ENCODE data around the gene USP53.
"Not testable (repeated sequence)": the region's sequence is repeated elsewhere in the genome, so short reads cannot be mapped to it uniquely, and the experiment has no call there.

Gene USP53

DNA sequence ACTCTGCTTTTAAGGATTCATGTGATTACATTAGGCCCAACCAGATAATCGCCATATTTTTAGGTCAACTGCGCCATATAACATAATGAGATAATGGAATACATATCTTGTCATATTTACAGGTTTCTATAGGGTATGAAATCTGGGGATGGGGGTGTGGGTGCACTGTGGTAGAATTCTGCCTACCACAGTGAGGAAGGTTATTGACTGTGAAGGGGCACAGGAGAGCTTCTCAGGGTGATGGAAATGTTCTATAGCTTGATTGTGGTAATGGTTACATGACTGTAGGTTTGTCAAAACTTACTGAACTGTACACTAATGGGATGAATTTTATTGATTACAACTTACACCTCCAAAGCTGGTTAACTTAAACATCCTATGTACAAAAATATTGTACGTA lies 15.9 kb downstream of the USP53 start:
- no peak for DNase-seq (ENCODE audit: low spot score)

DNA sequence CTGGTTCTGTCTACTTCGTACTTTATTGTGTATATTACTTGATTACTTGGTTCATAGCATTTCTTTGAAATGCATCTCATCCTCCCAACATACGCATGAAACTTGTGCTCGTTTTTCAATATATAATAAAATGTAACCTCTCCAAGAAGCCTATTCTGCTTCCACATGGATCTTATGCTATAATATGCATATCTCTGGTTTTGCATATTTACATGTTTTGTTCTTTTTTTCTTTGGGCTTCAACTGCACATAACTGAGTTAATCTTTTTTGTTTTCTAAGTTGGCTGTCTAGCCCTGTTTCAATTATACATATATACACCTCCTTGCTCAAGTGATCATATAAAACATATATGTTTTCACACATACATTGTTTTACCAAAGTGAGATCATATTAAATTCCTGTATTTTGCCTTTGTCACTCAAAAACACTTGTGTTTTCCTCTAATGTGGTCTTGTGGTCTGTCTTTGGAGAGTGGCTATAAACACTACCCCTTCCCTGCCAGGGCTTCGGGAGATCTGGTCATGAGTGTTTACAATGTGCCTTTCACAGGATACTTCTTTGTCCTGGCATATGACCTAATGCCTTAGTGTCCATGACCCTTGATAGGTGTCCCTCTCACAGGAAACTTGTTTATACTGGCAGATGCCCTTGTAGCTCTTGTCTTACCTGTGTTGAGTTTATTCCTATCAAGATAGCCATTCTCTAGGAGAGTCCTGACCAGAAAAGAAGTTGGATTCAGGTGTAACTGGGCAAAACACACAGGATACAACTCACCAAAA lies 17.6 kb downstream of the USP53 start:
- DNase-seq (ENCODE audit: low spot score) = no peak

DNA sequence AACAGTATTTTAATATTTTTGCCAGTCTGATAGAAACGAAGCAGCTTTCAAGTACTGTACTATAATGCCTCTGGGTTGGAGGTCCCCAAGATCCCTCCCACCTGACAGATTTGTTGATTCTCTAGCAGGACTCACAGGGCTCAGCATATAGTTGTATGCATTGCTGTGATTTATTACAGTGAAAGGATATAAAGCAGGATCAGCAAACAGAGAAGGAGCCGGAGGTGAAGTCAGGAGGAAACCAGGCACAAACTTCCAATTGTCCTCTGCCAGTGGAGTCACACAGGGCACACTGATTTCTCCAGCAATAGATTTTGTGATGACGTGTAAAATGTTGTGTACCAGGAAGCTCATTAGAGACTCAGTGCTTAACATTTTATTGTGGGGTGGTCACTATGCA lies 19.0 kb downstream of the USP53 start:
- no peak for DNase-seq (ENCODE audit: low spot score)

DNA sequence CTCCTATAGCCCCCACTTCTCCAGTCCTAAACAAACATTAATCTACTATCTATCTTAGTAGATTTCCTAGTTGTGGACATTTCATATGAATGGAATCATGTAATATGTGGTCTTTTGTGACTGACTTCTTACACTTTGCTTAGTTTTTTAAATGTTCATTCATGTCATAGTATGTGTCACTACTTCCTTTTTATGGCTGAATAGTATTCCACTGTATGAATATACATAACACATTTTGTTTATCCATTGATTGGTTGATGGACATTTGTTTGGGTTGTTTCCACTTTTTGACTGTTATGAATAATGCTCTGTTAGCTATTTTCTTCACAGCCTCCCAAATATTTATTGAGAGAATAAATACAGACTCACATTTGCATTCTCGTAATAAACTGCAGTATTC lies 19.8 kb downstream of the USP53 start:
- no peak for DNase-seq (ENCODE audit: low spot score)

DNA sequence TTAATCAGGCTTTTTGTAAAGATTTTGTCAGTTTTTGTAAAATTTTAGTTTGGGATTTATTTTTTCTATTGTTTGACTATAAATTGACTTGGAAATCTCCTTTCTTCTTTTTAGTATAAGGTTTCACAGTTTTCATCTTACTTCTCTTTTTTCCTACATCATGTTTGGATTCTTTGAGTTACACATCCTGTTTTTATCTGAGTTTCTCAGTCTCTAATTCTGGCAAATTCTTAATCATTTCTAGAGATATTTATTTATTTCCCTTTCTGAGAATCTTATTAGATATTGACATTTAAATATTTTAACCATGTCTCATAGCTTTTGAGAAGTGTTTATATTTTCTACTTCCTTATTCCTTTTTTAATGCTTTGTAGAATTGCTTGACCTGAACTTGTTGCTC lies 20.7 kb downstream of the USP53 start:
- DNase-seq (ENCODE audit: low spot score) = peak; percentile 20

DNA sequence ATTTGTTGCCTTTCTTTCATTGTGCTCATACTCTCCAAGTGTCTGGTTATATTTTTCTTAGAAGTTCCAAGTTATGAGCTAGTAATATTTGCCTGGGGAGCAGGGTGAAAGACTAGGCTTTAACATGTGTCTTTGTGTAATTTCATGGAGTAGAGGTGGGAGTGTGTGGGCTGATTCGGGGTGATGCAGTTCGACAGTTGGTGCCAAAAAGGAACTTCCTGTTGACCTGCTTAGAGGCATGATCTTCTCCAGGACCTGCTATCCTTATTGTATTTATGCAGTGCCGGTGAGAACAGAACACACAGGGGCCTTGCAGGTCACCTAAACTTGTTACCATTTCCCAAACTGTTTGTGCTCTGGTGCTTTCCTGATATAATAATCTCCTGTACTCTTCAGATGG lies 21.2 kb downstream of the USP53 start:
- no peak for DNase-seq (ENCODE audit: low spot score)

DNA sequence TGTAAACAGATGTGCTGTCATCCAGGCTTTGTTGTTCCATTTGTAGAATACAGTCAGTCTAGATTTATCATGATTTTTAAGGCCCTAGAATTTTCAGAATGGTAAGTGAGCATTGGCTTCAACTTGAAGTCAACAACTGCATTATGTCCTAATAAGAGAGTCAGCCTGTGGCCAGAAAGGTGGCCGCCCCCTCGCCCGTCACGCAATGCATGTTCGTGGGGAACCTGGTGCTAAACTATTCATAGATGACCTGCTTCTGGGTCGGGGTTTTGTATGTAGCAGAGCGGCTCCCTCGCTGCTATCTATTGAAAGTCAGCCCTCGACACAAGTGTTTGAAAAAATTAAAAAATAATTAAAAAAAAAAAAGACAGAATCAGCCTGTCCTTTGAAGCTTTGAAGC lies 24.7 kb downstream of the USP53 start:
- DNase-seq (ENCODE audit: low spot score) = no peak

DNA sequence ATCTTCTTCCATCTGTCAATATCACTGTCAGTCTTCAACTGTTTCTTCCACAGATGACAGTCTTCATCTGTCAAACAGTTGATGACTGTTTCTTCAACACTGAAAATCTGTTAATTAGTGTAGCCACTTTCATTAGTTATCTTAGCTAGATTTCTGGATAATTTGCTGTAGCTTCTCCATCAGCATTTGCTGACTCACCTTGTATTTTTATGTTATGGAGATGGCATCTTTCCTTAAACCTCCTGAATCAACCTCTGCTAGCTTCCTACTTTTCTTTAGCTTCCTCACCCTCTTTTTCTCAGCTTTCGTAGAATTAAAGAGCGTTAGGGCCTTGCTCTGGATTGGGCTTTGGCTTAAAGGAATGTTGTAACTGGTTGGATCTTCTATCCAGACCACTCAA lies 25.1 kb downstream of the USP53 start:
- DNase-seq (ENCODE audit: low spot score) = no peak

DNA sequence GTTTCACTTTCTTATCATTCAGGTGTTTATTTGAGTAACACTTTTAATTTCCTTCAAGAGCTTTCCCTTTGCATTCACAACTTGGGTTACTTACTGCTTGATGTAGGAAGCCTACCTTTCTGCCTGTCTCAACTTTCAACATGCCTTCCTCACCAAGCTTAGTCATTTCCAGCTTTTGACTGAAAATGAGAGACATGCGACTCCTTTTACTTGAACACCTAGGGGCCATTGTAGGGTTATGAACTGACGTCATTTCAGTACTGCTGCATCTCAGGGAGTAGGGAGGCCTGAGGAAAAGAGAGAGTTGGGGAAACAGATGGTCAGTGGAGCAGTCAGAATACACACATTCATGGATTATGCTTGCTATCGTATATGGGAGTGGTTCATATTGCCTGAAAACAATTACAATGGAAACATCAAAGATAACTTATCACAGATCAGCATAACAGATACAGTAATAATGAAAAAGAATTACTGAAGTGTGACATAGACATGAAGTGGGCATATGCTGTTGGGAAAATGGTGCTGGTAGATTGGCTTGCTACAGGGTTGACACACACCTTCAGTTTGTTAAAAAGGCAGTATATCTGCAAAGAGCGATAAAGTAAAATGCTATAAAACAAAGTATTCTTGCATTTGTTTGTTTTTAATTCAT lies 25.7 kb downstream of the USP53 start:
- no peak for DNase-seq (ENCODE audit: low spot score)

DNA sequence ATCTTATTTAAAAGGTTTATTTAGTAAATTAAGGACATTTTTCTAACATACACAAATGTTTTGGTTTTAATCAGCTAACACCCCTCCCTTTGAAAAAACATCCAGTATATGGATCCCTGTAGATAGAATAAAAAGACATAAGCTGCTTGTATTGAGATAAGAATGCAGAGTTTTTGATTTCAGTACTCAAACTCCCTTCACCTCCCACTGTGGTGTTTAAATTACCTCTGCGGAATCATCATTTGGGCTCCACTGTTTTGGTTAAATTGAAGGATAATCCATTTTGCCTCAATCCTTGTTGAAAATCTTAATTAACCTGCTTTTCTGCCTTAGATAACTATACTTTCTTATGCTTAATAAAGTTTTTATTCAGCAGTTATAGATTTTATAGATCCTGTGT lies 27.6 kb downstream of the USP53 start:
- DNase-seq (ENCODE audit: low spot score) = no peak

DNA sequence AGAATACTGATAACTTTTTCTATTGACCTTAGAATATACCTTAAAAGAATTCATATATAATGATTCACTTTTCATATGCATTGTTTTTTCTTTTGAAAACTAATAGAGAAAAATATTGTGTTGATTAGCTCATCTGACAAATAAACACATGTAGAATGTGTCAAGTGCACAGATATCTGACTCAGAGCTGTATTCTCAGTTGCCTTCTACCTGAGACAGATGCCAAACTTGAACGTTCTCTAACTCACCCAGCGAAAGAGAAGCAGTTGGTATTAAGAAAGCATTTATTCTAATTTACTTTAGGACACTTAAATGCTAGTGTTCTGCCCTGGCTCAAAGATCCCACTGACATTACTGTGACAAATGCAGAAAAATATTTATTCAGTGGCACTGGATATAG lies 28.1 kb downstream of the USP53 start:
- no peak for DNase-seq (ENCODE audit: low spot score)

DNA sequence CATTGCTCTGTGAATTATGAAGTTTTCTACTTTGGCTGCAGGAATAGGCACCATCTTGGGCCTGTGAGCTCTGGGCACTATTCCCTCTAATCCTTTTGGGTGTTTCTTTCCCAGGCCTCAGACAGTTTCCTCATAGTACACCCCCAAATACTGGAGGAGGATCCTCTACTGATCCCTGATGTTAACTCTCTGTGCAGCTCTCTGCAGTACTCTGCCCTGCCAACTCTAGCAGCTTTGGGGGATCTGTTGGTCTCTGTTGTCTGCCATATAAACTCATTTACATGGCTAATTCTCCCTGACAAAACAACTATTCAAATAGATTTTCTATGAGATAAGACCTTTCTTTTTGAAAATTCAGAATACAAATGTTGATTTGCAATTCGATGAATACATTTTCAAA lies 29.9 kb downstream of the USP53 start:
- DNase-seq (ENCODE audit: low spot score) = no peak

DNA sequence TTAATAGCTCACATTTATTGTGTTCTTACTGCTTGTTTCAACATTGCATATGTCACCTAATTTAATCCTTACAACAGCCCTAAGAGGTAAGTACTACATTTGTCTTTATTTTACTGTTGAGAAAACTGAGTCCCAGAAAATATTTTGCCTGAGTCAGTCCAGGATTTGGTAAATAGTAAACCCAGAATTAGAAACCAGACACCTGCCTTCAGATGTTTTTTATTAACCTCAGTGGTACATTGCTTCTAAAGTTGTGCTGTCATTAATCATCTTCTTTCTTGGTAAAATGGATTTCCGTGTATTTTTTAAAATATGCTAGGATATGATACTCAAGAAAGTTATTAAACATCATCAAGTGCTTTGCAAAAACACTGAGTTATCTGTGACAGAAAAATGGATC lies 31.4 kb downstream of the USP53 start:
- no peak for DNase-seq (ENCODE audit: low spot score)

DNA sequence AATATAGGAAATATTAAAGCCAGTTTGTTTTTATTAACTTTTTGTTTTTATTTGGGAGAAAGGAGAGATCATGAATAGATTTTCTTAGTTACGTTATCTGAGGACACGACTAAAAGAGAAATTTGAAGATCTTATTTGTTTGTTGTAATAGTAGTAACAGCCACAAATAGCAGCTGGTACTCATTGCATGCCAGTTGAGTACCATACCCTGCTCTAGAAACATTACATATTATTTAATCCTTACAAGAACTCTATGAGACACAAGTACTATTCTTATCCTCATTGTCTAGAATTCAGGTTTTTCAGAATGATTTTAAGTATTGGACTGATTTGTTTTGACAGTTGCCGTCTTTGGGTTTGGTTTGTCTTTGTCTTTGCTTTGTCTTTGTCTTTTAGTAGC lies 31.8 kb downstream of the USP53 start:
- no peak for DNase-seq (ENCODE audit: low spot score)

DNA sequence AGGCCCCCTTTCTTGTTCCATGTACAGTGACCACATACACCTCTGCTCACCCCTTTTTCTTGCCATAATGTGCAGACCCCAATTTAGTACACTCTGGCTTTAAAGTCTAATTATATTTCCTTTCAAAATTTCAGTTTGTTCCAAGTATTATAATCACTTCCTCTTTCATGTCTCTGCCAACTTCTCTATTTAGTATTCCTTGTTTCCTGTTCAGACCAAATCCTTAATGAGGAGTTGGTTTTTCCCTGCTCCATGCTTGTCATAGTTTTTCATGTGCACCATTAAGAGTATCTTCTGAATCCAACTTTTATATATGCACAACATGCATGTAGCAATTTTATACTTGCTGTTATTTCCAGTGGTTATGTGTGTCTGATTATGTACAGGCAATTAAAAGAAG lies 32.3 kb downstream of the USP53 start:
- no peak for DNase-seq (ENCODE audit: low spot score)

DNA sequence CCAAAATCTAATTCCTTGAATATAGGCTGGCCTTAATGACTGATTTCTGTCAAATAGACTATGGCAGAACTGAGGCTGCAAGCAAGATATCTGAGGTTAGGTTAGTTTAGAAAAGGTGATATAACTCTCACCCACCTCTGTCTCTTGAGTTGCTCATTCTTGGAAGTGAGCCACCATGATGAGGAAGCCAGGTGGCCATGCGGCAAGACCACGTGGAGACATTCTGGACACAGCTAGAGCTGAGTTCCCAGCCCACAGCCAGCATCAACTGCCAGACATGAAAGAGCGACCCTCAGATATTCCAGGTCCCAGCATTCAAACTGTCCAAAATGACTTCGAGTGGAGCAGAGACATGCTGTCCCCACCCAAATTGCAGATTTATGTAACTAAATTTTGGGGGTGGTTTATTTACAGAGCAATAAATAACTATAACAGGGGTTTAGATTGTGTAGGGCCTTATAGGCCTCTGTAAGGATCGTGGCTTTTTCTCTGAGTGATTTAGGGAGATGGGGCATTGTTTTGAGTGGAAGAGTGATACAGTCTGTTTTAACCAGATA lies 33.7 kb downstream of the USP53 start:
- peak; percentile 8 for DNase-seq (ENCODE audit: low spot score)

DNA sequence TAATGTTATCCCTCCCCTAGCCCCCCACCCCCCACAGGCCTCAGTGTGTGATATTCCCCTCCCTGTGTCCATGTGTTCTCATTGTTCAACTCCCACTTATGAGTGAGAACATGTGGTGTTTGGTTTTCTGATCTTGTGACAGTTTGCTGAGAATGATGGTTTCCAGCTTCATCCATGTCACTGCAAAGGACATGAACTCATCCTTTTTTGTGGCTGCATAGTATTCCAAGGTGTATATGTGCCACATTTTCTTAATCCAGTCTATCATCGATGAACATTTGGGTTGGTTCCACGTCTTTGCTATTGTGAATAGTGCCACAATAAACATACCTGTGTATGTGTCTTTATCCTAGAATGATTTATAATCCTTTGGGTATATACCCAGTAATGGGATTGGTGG lies 38.5 kb downstream of the USP53 start:
- not testable (repeated sequence) for DNase-seq (ENCODE audit: low spot score)

DNA sequence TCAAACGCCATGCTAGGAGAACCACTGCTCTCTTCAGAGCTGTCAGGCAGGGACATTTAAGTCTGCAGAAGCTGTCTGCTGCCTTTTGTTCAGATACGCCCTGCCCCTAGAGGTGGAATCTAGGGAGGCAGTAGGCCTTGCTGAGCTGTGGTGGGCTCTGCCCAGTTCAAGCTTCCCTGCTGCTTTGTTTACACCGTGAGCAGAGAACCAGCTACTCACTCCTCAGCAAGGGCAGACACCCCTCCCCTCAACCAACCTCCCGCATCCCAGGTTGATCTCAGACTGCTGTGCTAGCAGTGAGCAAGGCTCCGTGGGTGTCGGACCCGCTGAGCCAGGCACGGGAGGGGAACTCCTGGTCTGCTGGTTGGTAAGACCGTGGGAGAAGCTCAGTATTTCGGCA lies 42.7 kb downstream of the USP53 start:
- not testable (repeated sequence) for DNase-seq (ENCODE audit: low spot score)

DNA sequence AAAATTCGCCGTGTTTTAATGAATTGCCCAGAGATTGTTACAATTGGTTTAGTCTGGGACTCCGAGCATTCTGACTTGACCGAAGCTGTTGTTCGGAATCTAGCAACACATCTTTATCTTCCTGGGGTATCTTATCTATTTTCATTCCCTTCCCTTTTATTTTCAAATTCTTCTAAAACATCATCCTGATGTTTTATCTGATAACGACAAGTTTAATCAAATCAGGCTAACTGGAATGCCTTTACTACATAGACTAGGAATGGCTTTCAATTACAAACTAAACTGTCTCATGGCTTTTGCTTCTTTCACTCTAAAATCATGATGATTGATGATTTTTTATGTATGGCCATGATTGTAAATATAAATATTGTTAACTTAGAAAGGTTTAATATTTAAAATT lies 48.0 kb downstream of the USP53 start:
- DNase-seq (ENCODE audit: low spot score) = no peak

DNA sequence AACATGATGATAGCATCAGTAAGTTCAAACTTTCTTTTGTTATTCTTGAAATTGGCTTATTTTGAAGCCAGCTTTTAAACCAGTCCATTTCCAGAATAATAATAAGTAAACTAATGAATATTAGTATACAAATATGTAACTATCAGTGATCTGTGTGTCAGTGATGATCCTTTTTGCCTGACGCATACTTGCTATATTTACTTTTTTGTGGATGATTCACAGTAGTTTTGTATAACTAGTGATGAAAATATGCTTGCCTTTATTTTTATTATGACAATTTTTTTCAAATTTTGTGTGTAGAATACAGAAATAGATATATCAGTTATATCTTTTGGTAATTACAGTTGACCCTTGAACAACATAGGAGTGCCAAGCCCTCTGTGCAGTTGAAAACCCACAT lies 49.5 kb downstream of the USP53 start:
- DNase-seq (ENCODE audit: low spot score) = no peak

DNA sequence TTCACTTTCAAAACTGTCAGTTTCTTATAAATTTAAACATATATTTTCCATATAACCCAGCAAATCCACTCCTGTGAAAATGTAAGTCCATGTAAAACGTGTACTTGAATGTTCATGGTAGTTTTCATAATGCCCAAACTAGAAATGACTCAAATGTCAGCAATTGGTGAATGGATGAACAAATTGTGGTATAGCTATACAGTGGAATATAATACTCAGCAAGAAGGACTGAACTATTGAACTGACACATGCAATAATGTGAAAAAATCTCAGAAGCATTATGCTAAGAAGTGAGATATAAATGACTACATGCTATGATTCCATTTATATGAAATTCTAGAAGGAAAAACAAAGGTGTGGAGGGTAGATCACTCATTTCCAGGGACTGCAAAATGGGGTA lies 52.2 kb downstream of the USP53 start:
- no peak for DNase-seq (ENCODE audit: low spot score)

DNA sequence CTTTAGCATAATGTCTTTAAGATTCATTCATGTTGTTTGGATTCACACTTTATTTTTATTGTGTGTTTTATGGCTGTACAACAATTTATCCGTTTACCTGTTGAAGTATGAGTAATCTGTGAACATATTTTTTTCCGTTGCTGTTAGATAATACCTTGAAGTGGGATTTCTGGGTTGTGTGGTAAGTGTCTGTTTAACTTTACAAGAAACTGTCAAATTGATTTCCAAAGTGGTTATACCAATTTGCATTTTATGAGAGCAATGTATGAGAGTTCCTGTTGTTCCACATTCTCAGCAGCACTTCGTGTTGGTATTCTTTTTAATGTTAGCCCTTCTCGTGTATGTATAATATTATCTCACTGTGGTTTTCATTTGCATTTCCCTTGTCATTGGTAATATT lies 53.6 kb downstream of the USP53 start:
- no peak for DNase-seq (ENCODE audit: low spot score)

DNA sequence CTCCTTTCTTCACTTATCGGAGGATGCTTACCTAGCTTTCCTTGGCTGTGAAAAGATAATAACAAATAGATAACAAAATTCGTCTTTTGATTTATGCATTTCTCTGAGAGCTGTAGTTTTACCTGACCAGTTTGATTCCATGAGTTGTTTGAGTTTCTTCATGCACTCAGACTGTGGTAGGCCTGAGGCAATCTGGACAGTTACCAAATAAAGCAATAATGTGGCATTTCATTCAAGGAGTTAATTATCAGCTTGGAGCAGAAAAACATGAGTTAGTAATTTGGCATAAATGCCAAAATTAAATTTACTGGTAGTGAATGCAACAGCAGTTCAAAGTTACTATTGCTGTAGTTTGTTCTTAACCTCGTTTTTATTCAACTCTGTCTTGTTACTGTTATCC lies 56.0 kb downstream of the USP53 start:
- peak; percentile 9 for DNase-seq (ENCODE audit: low spot score)
